Breast epithelium (tissue), 4 donors: ENCODE data around the gene SUGP2. TPM values are rescaled to one million over a fixed set of nuclear protein-coding genes. Genes with fewer than 3 reads are reported as not detected.

Experiments used
- DNase-seq, 2 donors: peaks; one replicate each; pipeline ENCODE4 v3.0.0-alpha.2; 2019; ENCODE audit warnings: low spot score in 2 of 2
- H3K27ac ChIP-seq, 2 donors: fragments of 200-600 bp; sonication (generic) in 1 of 2; one replicate each; pipeline ENCODE4 v1.5.1; 2016 to 2019; ENCODE audit warnings: mild to moderate bottlenecking in 1 of 2
- H3K27me3 ChIP-seq, 2 donors: fragments of 200-600 bp; sonication (generic) in 1 of 2; one replicate each; pipeline versions ENCODE4 v1.5.1 to v1.6.0; 2017 to 2019; ENCODE audit warnings: control low read depth in 1 of 2, mild to moderate bottlenecking in 1 of 2
- H3K36me3 ChIP-seq: fragments of 200-600 bp; one replicate; pipeline ENCODE4 v1.5.1; 2019
- H3K4me1 ChIP-seq, 2 donors: fragments of 200-600 bp; sonication (generic); one replicate each; pipeline ENCODE4 v1.5.1; 2016 to 2019; ENCODE audit warnings: control low read depth in 1 of 2
- H3K4me3 ChIP-seq, 3 donors: fragments of 200-600 bp; sonication (generic); 1 replicate in 2 of 3; 2 replicates in 1 of 3; pipeline ENCODE4 v1.5.1; 2016 to 2019; ENCODE audit warnings: mild to moderate bottlenecking in 3 of 3, moderate library complexity in 2 of 3
- H3K9me3 ChIP-seq, 2 donors: fragments of 200-600 bp; sonication (generic) in 1 of 2; one replicate each; pipeline ENCODE4 v1.5.1; 2016 to 2019; ENCODE audit warnings: control low read depth in 1 of 2
- CTCF ChIP-seq, 3 donors: fragments of 450-650 bp; IDR thresholded peaks; one replicate each; pipeline ENCODE4 v1.5.1; 2016 to 2017; ENCODE audit warnings: antibody characterized with exemption in 3 of 3, mild to moderate bottlenecking in 3 of 3, moderate library complexity in 3 of 3
- POLR2A ChIP-seq: fragments of 450-650 bp; IDR thresholded peaks from one replicate; pipeline ENCODE4 v1.6.1; 2016; ENCODE audit warnings: antibody characterized with exemption, mild to moderate bottlenecking, moderate library complexity
- POLR2AphosphoS5 ChIP-seq, 3 donors: sonication (generic); formaldehyde crosslinking; IDR thresholded peaks; one replicate each; pipeline ENCODE4 v1.6.1; 2017; ENCODE audit warnings: antibody characterized with exemption in 3 of 3
- intact Hi-C: fragments of 100-400 bp; cut with DNase I; formaldehyde crosslinking; loops from one replicate; pipeline ENCODE4 v1.15.1; 2023; ENCODE audit warnings: low total_unique reads
- total RNA-seq, 3 donors: library from RNA; depleted of rRNA; stranded (reverse); fragments of >200 nt; gene quantifications; one replicate each; pipeline ENCODE4 v1.1.0, GENCODE V29; 2016

The SUGP2 gene
- total RNA-seq, 3 donors from 2014 or later, result 27.8 to 58.1 (median 56.0) TPM

- H3K4me3 ChIP-seq, result no peak overlapping the region
- no peak for DNase-seq
- no peaks in the 10 kb centered on the region for H3K36me3 ChIP-seq
- no peak overlapping the region for H3K27ac ChIP-seq
- no peaks in the 10 kb centered on the region for H3K4me1 ChIP-seq
- H3K27me3 ChIP-seq, result no peaks in the 10 kb centered on the region
- no peaks in the 10 kb centered on the region for H3K9me3 ChIP-seq
- intact Hi-C loops, result no loop called here
- no peak for TF ChIP-seq POLR2AphosphoS5 (IDR thresholded peaks at IDR 0.05)
- no peak for TF ChIP-seq POLR2A
Measured at GRCh38 chr19:18996351-18996750, 37.0 kb downstream of the SUGP2 start.

GRCh38 chr19:18995804-18996241, 37.5 kb downstream of the SUGP2 start:
- H3K9me3 ChIP-seq, result no peaks in the 10 kb centered on the region
- no peak for TF ChIP-seq POLR2AphosphoS5 (IDR thresholded peaks at IDR 0.05)
- no peak for TF ChIP-seq POLR2A
- no peak for TF ChIP-seq CTCF (IDR thresholded peaks at IDR 0.05)
- intact Hi-C loops, result no loop called here
- no peak overlapping the region for H3K27ac ChIP-seq
- no peaks in the 10 kb centered on the region for H3K4me1 ChIP-seq
- no peaks in the 10 kb centered on the region for H3K27me3 ChIP-seq
- H3K36me3 ChIP-seq, result no peaks in the 10 kb centered on the region
- no peak overlapping the region for H3K4me3 ChIP-seq
- no peak for DNase-seq

GRCh38 chr19:18993115-18993514, 40.2 kb downstream of the SUGP2 start:
- H3K27me3 ChIP-seq, result no peaks in the 10 kb centered on the region
- no peak for TF ChIP-seq POLR2AphosphoS5 (IDR thresholded peaks at IDR 0.05)
- TF ChIP-seq POLR2A, result no peak
- no peak for TF ChIP-seq CTCF (IDR thresholded peaks at IDR 0.05)
- no peaks in the 10 kb centered on the region for H3K36me3 ChIP-seq
- H3K9me3 ChIP-seq, result no peaks in the 10 kb centered on the region
- intact Hi-C loops, result no loop called here
- no peak overlapping the region for H3K27ac ChIP-seq
- H3K4me3 ChIP-seq, result no peak overlapping the region
- no peak for DNase-seq
- H3K4me1 ChIP-seq, result no peaks in the 10 kb centered on the region

DNA sequence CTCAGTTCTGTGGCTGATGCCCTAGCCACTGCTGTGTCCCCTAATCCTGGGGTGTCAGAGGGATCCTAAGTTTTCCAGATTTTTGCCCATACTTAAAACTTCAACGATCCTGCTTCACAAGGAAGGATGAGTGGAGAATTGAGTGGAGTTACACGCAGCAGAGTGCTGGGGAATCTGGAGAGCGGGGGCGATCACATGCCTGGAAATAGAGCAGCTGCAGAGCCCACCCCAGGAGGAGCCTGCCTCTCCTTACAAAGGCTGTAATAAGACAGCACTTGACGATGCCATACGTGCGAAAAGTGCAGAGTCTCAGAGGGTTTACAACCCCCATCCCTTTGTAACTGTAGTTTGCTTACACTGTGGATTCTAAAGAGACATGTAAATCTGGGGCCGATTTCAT, 40.6 kb downstream of the SUGP2 start:
- no peak for DNase-seq
- no peaks in the 10 kb centered on the region for H3K36me3 ChIP-seq
- no peaks in the 10 kb centered on the region for H3K27me3 ChIP-seq
- intact Hi-C loops, result no loop called here
- H3K4me3 ChIP-seq, result no peak overlapping the region
- TF ChIP-seq POLR2AphosphoS5 (IDR thresholded peaks at IDR 0.05) (no peak), POLR2A (no peak), CTCF (IDR thresholded peaks at IDR 0.05) (no peak)
- H3K9me3 ChIP-seq, result no peaks in the 10 kb centered on the region
- H3K4me1 ChIP-seq, result no peaks in the 10 kb centered on the region
- no peak overlapping the region for H3K27ac ChIP-seq

GRCh38 chr19:18991468-18991867, 41.8 kb downstream of the SUGP2 start:
- intact Hi-C loops, result loop anchor here (1.0 kb wide), 1 partner anchor 85 kb away; no protein-coding TSS in a partner anchor
- no peak overlapping the region for H3K4me3 ChIP-seq
- H3K27me3 ChIP-seq, result no peaks in the 10 kb centered on the region
- H3K4me1 ChIP-seq, result no peaks in the 10 kb centered on the region
- no peaks in the 10 kb centered on the region for H3K9me3 ChIP-seq
- H3K27ac ChIP-seq, result no peak overlapping the region
- no peak for TF ChIP-seq POLR2AphosphoS5 (IDR thresholded peaks at IDR 0.05)
- no peak for TF ChIP-seq POLR2A
- no peak for TF ChIP-seq CTCF (IDR thresholded peaks at IDR 0.05)
- H3K36me3 ChIP-seq, result no peaks in the 10 kb centered on the region
- no peak for DNase-seq

DNA sequence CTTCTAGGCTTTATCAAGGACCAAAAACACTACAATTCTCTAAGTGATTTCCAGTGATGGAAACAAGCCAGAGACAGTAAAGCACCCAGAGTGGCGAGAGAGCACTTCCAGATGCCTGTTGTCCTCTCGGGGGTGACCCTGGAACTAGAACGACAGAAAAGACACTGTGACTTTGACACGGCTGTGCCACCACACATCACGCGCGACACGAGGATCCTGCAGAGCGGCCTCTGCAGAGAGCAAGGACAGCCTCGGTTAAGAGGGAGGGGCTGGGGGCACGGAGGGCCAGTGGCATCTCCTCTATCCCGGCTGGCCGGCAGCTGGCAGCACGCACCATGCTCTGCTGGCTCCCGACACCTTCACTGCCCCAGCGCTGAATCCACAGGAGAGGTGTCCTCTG, 42.3 kb downstream of the SUGP2 start:
- Histone ChIP-seq H3K4me3 (no peak overlapping the region), H3K27me3 (no peaks in the 10 kb centered on the region), H3K27ac (no peak overlapping the region), H3K9me3 (no peaks in the 10 kb centered on the region), H3K36me3 (no peaks in the 10 kb centered on the region), H3K4me1 (no peaks in the 10 kb centered on the region)
- TF ChIP-seq CTCF (IDR thresholded peaks at IDR 0.05), result no peak
- no peak for TF ChIP-seq POLR2AphosphoS5 (IDR thresholded peaks at IDR 0.05)
- no peak for TF ChIP-seq POLR2A
- intact Hi-C loops, result loop anchor here (1.0 kb wide), 1 partner anchor 85 kb away; no protein-coding TSS in a partner anchor
- no peak for DNase-seq
